Natural killer cell treated with Interleukin-12 subunit alpha and Interleukin-12 subunit beta and Interleukin-15 and Interleukin-18, amount 100 ng/mL, for 72 hours (primary cell): ENCODE results near the gene TCEAL3. TPM values are rescaled to one million over a fixed set of nuclear protein-coding genes. Genes with fewer than 3 reads are reported as not detected.
"Not testable (repeated sequence)": the region's sequence is repeated elsewhere in the genome, so short reads cannot be mapped to it uniquely, and the experiment has no call there.

Experiments used
- ATAC-seq, 2 donors: fragments of 150-1000 bp; cut with Tn5 transposase in 1 of 2; sonication (Bioruptor Pico), chemical (Tn5 transposase) in 1 of 2; 2 replicates each; pipeline ENCODE4 v1.10.0; 2021
- DNase-seq: peaks from one replicate; pipeline ENCODE4 v3.0.0; 2022; ENCODE audit warnings: low spot score
- H3K27ac Mint-ChIP-seq, 2 donors: 1 replicate in 1 of 2; 2 replicates in 1 of 2; pipeline ENCODE4 v1.8.0; 2022; ENCODE audit warnings: mixed read lengths in 2 of 2, mild to moderate bottlenecking in 1 of 2, moderate library complexity in 1 of 2
- H3K27me3 Mint-ChIP-seq, 2 donors: 1 replicate in 1 of 2; 2 replicates in 1 of 2; pipeline ENCODE4 v1.8.0; 2022; ENCODE audit warnings: mixed read lengths in 2 of 2
- H3K36me3 Mint-ChIP-seq: one replicate; pipeline ENCODE4 v1.8.0; 2022; ENCODE audit warnings: mixed read lengths
- H3K4me1 Mint-ChIP-seq, 2 donors: 1 replicate in 1 of 2; 2 replicates in 1 of 2; pipeline ENCODE4 v1.8.0; 2022; ENCODE audit warnings: low read depth in 2 of 2, mixed read lengths in 2 of 2, mild to moderate bottlenecking in 1 of 2
- H3K4me3 Mint-ChIP-seq: one replicate; pipeline ENCODE4 v1.8.0; 2022; ENCODE audit warnings: mixed read lengths
- H3K9me3 Mint-ChIP-seq: 2 replicates; pipeline ENCODE4 v1.8.0; 2022; ENCODE audit warnings: mixed read lengths
- total RNA-seq, 2 donors: library from RNA; stranded (reverse); gene quantifications; one replicate each; pipeline ENCODE4 v1.2.3, GENCODE V29; 2022

TCEAL3 gene, protein sequence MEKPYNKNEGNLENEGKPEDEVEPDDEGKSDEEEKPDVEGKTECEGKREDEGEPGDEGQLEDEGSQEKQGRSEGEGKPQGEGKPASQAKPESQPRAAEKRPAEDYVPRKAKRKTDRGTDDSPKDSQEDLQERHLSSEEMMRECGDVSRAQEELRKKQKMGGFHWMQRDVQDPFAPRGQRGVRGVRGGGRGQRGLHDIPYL
- 1 to 10 TPM; 4.6 to 5.4 TPM for total RNA-seq

DNA sequence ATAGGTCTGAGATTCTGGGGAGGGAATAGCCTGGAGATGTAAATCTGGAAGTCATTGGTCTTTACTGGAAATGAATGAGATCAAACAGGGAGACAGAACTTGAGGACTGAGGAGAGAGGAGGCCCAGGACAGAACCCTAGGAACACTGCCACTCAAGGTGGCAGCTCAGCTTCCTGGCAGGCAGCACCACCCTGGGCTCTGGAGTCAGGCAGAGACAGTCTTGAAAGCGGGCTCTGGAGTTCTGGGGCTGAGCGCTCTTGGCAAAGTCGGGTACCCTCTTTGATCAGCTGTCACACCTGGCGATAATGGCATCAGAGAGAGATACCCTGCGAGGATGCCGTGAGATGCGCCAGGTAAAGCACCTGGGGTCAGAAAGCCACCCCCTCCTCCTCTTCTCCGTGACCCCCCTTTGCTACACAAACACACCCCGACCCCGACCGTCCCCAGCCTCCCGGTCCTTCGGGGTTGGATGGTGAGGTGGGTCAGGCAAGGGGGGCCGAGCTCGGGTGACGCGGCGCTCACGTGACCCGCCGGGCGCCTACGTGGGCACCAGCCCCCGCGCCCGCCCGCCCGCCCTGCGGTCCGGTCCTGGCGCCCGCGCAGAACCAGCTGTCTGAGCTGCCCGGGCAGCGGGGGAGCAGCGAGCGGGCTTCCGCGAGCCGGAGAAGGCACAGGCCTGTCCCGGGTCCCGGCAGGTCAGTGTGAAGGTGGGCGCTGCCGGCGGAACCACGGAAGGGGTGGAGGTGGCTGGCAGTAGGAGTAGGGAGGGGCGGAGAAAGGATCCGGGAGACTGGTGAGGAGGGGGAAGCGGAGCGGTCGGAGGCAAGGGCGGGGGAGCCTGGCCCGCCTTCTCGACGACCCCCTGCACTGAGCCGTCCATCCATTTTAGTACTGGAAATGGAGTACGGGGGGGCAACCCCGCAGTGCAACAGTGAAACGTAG lies at the start of gene TCEAL3:
Gene TCEAL3, plus strand, starts transcription at position 600 of the 942 bp plus-strand sequence. CDS start 1,102 bp downstream, outside the sequence.
- ATAC-seq (peak; percentile 84 to 86), DNase-seq (peak; percentile 68)
- Mint-ChIP-seq H3K27ac (peak within 1 kb of the TSS in 1 of 2 donors; percentile 84), H3K36me3 (no peaks in the 10 kb centered on the region), H3K4me1 (peaks cover 0 to 6% of the 10 kb centered on the region in 2 donors), H3K4me3 (peak within 1 kb of the TSS; percentile 70), H3K9me3 (no peaks in the 10 kb centered on the region), H3K27me3 (peaks cover 7 to 28% of the 10 kb centered on the region in 2 donors)

DNA sequence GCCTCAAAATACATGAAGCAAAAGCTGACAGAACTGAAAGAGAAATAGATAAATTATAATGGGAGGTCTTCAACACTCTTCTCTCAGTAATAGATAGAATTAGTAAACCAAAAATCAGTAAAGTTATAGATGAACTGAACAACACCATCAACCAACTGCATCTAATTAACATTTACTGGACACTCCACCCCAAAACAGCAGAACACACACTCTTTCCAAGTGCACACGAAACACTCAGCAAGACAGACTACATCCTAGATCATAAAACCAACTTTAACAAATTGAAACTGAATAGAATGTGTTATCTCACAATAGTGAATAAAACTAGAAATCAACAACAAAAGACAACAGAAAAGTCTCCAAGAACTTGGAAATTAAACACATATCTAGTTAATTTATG lies 47.5 kb upstream of the TCEAL3 start:
- ATAC-seq (no peak), DNase-seq (no peak)
- Mint-ChIP-seq H3K9me3 (no peaks in the 10 kb centered on the region), H3K4me1 (no peaks in the 10 kb centered on the region), H3K27ac (no peak overlapping the region), H3K36me3 (no peaks in the 10 kb centered on the region), H3K27me3 (peaks cover 6 to 18% of the 10 kb centered on the region in 2 donors), H3K4me3 (no peak overlapping the region)

DNA sequence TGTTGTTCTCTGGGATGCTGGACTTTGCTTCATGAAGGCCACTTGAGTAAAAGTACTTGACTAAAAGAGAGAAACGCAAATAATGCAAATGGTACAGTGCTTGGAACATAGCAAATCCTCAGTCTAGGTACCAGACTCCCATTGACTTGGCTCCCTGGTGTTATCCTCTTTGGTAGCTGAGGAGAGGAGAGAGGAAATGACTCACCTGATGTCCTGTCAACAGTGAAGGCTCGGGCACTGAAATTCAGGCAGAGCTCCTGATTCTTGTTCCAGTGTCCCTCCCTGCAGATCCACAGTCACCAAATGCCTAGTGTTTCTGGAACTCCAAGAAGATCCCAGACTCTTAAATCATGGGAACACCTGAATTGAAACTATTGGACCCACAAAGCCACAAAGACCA lies 45.0 kb upstream of the TCEAL3 start:
- Mint-ChIP-seq H3K36me3 (no peaks in the 10 kb centered on the region), H3K4me1 (no peaks in the 10 kb centered on the region), H3K4me3 (no peak overlapping the region), H3K27ac (no peak overlapping the region), H3K27me3 (peaks cover 6 to 12% of the 10 kb centered on the region in 2 donors), H3K9me3 (no peaks in the 10 kb centered on the region)
- DNase-seq (no peak), ATAC-seq (no peak)

DNA sequence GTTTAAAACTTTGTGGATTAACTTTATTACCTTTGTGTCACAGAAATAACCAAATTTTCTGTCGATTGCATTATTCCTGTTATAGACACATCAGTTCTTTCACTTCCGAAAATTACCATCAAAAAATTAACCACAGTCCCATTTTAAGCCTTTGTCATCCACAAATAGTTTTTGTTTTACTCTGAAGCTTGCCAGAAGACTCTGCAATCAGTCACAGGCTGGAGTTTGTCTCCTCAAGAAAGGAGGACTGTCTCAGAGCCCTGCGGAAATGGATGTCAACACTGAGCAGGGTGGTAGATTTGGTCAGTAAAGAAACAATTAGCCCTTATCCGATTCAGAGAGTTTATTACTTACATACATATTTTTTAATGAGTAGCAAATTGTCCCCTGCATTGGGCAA lies 42.6 kb upstream of the TCEAL3 start:
- H3K4me1 Mint-ChIP-seq: no peaks in the 10 kb centered on the region
- peaks cover 6 to 15% of the 10 kb centered on the region in 2 donors for H3K27me3 Mint-ChIP-seq
- H3K36me3 Mint-ChIP-seq: no peaks in the 10 kb centered on the region
- no peaks in the 10 kb centered on the region for H3K9me3 Mint-ChIP-seq
- no peak overlapping the region for H3K4me3 Mint-ChIP-seq
- ATAC-seq (no peak), DNase-seq (no peak)
- no peak overlapping the region for H3K27ac Mint-ChIP-seq

DNA sequence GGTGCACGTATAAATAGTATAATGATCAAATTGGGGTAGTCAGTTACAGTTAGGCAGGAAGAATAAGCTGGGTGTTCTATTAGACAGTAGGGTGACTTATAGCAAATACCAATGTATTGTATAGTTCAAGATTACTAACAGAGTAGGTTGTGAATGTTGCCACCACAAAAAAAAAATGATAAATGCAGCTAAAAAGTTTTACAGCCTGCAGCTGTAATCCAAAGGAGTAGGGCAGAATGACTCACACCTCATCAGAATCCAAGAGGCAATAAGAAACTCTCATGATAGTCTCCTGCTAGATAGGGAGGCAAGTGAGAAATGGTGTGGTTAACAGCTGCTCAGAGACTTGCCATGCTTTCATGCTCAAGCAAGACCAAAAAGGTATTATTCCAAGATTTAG lies 42.0 kb upstream of the TCEAL3 start:
- no peak for DNase-seq
- H3K36me3 Mint-ChIP-seq: no peaks in the 10 kb centered on the region
- H3K27me3 Mint-ChIP-seq: peaks cover 6 to 19% of the 10 kb centered on the region in 2 donors
- H3K4me1 Mint-ChIP-seq: no peaks in the 10 kb centered on the region
- H3K4me3 Mint-ChIP-seq: no peak overlapping the region
- no peak overlapping the region for H3K27ac Mint-ChIP-seq
- H3K9me3 Mint-ChIP-seq: no peaks in the 10 kb centered on the region
- no peak for ATAC-seq

DNA sequence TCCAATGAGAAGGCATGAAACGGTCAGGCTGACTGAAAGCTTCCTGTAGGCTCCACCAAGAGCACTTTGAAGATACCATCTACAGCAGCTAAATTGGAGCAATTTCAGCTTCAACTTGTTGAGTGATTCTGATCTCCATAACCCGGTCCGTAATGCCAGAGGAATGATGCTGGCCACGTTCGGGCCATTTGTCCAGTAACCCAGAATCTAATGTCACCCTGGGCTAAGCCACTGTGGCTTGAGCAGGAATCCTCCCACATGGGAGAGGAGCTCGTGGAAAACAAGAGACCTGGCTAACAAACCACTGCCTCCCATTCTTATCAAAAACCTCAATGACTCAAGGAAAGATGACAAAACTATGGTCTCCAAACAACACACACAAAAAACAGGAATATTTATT lies 36.6 kb upstream of the TCEAL3 start:
- ATAC-seq (no peak), DNase-seq (no peak)
- H3K4me3 Mint-ChIP-seq: no peak overlapping the region
- no peaks in the 10 kb centered on the region for H3K36me3 Mint-ChIP-seq
- H3K27ac Mint-ChIP-seq: no peak overlapping the region
- H3K4me1 Mint-ChIP-seq: no peaks in the 10 kb centered on the region
- peaks cover 0 to 19% of the 10 kb centered on the region in 2 donors for H3K27me3 Mint-ChIP-seq
- H3K9me3 Mint-ChIP-seq: no peaks in the 10 kb centered on the region

DNA sequence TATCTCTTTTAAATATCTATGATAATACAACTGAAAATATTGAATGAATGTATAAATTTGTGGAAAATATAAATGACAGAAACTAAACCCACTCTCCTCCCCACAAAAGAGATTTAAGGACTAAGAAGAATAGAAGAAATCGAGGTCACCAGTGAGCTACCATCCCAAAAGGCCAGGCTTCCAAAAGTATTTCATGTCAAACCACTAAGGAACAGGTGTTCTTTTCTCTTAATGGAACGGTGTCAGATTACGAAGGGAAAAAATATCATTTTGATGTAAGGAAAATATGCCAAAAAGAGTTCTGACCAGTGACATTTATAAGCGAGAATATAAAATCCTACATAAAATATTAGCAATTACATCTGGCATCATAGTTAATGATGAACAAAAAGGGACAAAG lies 36.0 kb upstream of the TCEAL3 start:
- Mint-ChIP-seq H3K36me3 (no peaks in the 10 kb centered on the region), H3K4me1 (no peaks in the 10 kb centered on the region), H3K4me3 (no peak overlapping the region), H3K27ac (no peak overlapping the region), H3K27me3 (peaks cover 0 to 21% of the 10 kb centered on the region in 2 donors), H3K9me3 (no peaks in the 10 kb centered on the region)
- no peak for DNase-seq
- no peak for ATAC-seq

DNA sequence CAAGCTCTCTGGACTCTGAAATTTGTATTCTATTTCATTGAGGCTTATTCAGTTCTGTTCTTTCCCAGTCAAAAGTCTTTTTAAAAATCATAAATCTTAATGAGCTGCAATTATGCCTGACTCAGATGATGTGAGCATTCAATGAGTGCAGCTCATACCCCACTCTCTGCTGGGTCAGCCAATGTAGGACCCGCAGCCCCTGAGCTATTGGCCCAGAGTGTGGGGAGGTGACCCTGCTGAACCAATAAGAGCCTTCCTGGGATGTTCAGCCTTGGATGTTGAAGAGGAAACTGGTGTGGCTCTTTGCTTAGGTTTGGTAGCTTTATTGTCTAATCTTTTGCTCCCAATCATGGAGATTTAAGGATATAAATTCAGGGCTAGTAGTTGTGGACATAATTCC lies 34.6 kb upstream of the TCEAL3 start:
- ATAC-seq (no peak), DNase-seq (no peak)
- Mint-ChIP-seq H3K4me3 (no peak overlapping the region), H3K27ac (no peak overlapping the region), H3K4me1 (no peaks in the 10 kb centered on the region), H3K9me3 (no peaks in the 10 kb centered on the region), H3K27me3 (peaks cover 0 to 28% of the 10 kb centered on the region in 2 donors), H3K36me3 (no peaks in the 10 kb centered on the region)

DNA sequence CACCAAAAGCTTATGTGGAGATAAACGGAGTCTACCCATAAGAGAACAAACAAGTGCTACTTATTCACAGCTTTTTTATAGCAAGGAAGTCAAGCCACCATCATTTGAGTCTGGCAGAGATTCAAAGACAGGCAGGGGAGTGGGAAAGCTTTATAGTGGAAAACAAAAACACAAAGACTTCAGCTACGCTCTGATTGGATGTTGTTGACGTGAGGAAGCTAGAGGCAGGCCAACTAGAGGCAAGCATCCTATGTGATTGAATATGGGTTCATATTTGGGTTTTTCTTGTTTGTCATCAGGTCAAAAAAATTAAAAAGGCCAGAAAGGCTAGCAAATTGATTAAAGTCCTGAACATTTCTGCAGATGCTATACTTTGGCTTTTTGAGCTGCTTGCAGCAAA lies 23.2 kb upstream of the TCEAL3 start:
- ATAC-seq: no peak
- Mint-ChIP-seq H3K4me3 (peak overlapping the region; percentile 59), H3K9me3 (no peaks in the 10 kb centered on the region), H3K27me3 (peaks cover 19 to 37% of the 10 kb centered on the region in 2 donors), H3K4me1 (peaks cover 4 to 5% of the 10 kb centered on the region in 2 donors), H3K27ac (no peak overlapping the region), H3K36me3 (peaks cover 4% of the 10 kb centered on the region)
- DNase-seq: no peak

DNA sequence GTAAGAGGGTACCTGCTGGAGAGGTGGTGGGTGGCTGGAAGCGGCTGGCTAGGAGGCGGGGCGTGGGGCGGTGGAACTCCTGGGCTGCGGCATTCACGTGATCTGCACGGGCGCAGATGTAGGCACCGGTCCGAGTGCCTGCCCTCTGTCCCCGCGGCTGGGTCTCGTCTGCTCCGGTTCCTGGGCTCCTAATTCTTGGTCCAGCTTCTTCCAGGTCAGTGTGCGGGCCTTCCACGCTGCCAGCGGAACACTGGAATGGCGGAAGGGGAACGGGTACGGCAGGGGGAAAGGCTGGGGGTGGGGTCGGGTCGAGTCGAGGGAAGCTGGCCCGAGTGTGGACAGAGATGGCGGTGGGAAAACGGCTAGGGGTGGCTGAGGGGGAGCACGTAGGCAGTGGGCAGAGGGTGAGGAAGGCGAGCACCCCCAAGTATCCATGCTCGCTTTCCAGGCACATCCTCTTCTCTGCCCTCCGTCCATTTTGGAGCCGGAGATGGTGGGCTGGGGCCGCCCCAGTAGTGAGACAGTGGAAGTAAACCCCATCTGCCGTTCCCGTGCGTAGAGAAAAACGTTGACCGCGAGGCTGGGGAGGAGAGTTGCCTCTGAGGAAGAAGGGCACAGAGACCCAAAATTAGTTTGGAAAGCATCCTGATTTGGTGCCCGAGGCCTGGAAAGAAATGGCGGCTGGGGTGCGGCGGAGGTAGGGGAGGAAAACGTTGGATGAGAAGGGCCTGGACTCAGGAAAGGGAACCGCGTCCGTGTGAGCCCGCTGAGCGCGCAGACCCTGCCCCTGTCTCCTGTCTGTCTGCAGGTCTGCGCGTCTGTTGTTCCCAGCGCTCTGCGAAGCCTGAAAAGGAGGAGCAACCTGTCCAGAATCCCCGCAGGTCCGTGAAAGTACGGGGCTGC lies 22.1 kb upstream of the TCEAL3 start, which contains the start of gene TCEAL4:
Gene TCEAL4, plus strand, starts transcription at position 105 of the 903 bp plus-strand sequence. CDS start 1,161 bp downstream, outside the sequence.
- peaks cover 19 to 34% of the 10 kb centered on the region in 2 donors for H3K27me3 Mint-ChIP-seq
- H3K4me1 Mint-ChIP-seq: peaks cover 4 to 5% of the 10 kb centered on the region in 2 donors
- DNase-seq (no peak), ATAC-seq (peak; percentile 62 to 70)
- peak within 1 kb of the TSS in 1 of 2 donors; percentile 28 for H3K27ac Mint-ChIP-seq
- peaks cover 4% of the 10 kb centered on the region for H3K36me3 Mint-ChIP-seq
- no peaks in the 10 kb centered on the region for H3K9me3 Mint-ChIP-seq
- H3K4me3 Mint-ChIP-seq: peak within 1 kb of the TSS; percentile 74

DNA sequence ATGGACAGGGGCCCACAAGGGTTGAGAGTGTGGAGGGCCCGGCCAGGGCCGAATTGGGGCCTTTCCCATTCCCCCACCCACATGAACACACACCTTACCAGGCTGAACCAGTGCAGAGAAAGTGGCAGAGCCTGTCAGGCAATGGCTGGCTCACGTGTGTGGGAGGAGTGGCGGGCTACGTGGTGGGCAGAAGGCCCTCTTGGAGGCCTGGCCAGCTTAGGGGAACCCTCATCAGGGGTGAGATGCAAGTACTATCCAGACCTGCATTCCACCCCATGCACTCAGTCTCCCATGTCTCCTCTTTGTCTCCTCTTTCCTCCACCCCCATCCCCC lies 21.5 kb upstream of the TCEAL3 start:
- peaks cover 4% of the 10 kb centered on the region for H3K36me3 Mint-ChIP-seq
- H3K4me3 Mint-ChIP-seq: peak overlapping the region; percentile 74
- H3K4me1 Mint-ChIP-seq: peaks cover 4 to 5% of the 10 kb centered on the region in 2 donors
- H3K9me3 Mint-ChIP-seq: no peaks in the 10 kb centered on the region
- DNase-seq (no peak), ATAC-seq (no peak)
- H3K27me3 Mint-ChIP-seq: peaks cover 14 to 30% of the 10 kb centered on the region in 2 donors
- peak overlapping the region in 1 of 2 donors; percentile 28 for H3K27ac Mint-ChIP-seq

DNA sequence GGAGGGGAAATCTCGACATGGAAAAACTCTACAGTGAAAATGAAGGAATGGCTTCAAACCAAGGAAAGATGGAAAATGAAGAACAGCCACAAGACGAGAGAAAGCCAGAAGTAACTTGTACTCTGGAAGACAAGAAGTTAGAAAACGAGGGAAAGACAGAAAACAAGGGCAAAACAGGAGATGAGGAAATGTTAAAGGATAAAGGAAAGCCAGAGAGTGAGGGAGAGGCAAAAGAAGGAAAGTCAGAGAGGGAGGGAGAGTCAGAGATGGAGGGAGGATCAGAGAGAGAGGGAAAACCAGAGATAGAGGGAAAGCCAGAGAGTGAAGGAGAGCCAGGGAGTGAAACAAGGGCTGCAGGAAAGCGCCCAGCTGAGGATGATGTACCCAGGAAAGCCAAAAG lies 21.1 kb upstream of the TCEAL3 start:
- no peak overlapping the region for H3K27ac Mint-ChIP-seq
- peaks cover 4 to 5% of the 10 kb centered on the region in 2 donors for H3K4me1 Mint-ChIP-seq
- DNase-seq (no peak), ATAC-seq (no peak)
- H3K9me3 Mint-ChIP-seq: no peaks in the 10 kb centered on the region
- no peak overlapping the region for H3K4me3 Mint-ChIP-seq
- peaks cover 11 to 30% of the 10 kb centered on the region in 2 donors for H3K27me3 Mint-ChIP-seq
- H3K36me3 Mint-ChIP-seq: peaks cover 4% of the 10 kb centered on the region

DNA sequence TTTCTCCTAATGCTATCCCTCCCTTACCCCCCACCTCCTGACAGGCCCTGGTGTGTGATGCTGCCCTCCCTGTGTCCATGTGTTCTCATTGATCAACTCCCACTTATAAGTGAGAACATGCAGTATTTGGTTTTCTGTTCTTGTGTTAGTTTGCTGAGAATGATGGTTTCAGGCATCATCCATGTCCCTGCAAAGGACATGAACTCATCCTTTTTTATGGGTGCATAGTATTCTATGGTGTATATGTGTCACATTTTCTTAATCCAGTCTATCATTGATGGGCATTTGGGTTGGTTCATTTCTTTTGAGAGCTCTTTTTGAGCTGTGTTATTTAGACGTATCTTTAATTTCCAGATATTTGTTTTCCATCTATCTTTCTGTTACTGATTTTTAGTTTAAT lies 15.5 kb upstream of the TCEAL3 start:
- H3K9me3 Mint-ChIP-seq, ATAC-seq, H3K27ac Mint-ChIP-seq, H3K27me3 Mint-ChIP-seq, H3K36me3 Mint-ChIP-seq, H3K4me3 Mint-ChIP-seq, H3K4me1 Mint-ChIP-seq, DNase-seq: not testable (repeated sequence)
